GM23248 (cell line): ENCODE results near the gene SPRR5.

Source experiments
- EZH2 ChIP-seq: fragments of 200-600 bp; sonication (generic); IDR thresholded peaks from 2 replicates; pipeline ENCODE4 v1.6.1; 2018; ENCODE audit warnings: antibody characterized with exemption, mild to moderate bottlenecking; ENCODE audit not compliant: insufficient read depth, poor library complexity, severe bottlenecking
- EZH2phosphoT487 ChIP-seq: fragments of 200-600 bp; sonication (generic); IDR thresholded peaks from 2 replicates; pipeline ENCODE4 v1.6.1; 2018; ENCODE audit warnings: antibody characterized with exemption, moderate library complexity, mild to moderate bottlenecking, low read depth; ENCODE audit not compliant: insufficient read depth

DNA sequence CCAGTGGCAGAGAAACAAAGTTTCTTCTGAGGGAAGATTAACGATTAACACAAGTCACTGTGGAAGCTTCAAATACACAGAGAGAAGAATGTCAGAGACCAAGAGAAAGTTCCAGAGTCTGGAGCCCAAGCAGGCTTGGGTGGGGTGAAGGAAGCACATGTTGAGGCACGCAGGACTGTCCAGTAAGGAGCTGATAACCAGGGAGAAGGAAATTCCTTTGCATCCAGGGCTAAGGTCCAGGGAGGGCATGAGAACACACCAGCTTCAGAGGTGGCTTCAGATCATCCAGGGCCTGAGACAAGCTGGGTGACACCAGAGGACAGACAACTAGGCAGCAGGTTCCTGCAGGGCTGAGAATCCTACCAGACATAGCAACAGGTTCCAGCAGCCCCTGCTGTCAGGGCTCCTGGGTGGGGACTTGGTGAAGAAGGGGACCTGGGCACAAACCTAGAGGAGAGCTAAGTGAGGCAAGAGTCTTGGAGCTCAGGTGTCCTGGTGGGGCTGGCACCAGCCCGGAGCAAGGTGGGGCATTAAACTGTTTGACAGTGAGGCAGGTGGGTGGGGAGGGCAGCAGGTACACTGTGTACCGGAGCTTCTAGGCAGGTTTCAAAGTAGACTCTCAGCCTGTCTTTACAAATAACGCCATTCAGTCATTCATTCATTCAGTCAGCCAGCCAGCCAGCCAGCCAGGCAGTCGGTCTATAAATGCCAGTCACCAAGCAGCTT lies 34.3 kb downstream of the SPRR5 start:
- TF ChIP-seq EZH2: no peak
- no peak for TF ChIP-seq EZH2phosphoT487
